HG02588 (cell line): Measurements from ENCODE around the gene ADAM15.

Source experiments
- ATAC-seq: cut with Tn5 transposase; IDR thresholded peaks from one replicate; pipeline ENCODE4 v1.9.1; 2021; ENCODE audit warnings: mild to moderate bottlenecking, moderate library complexity; ENCODE audit not compliant: unreplicated experiment

Gene ADAM15

GRCh38 chr1:155050560-155051341, at the start of gene ADAM15:
Gene ADAM15 (plus strand): TSS chr1:155051316. CDS start chr1:155051387, 71 bp downstream.
- peak; percentile 60 for ATAC-seq

GRCh38 chr1:155001425-155001674, 49.8 kb upstream of the ADAM15 start:
- no peak for ATAC-seq

GRCh38 chr1:155001675-155002463, 49.2 kb upstream of the ADAM15 start:
- ATAC-seq, result peak; percentile 54

- no peak for ATAC-seq
Measured at GRCh38 chr1:155002464-155003226, 48.5 kb upstream of the ADAM15 start, which contains the start of gene ZBTB7B. Gene ZBTB7B (plus strand): TSS chr1:155002802. CDS start chr1:155014661, 11,859 bp downstream.

GRCh38 chr1:155003227-155003765, 47.8 kb upstream of the ADAM15 start:
- ATAC-seq, result no peak

- no peak for ATAC-seq
Measured at GRCh38 chr1:155003766-155004351, 47.3 kb upstream of the ADAM15 start.

GRCh38 chr1:155004352-155005075, 46.6 kb upstream of the ADAM15 start:
- ATAC-seq, result no peak

GRCh38 chr1:155005076-155006011, 45.8 kb upstream of the ADAM15 start:
- ATAC-seq, result no peak

- ATAC-seq, result no peak
Measured at GRCh38 chr1:155006601-155007101, 44.5 kb upstream of the ADAM15 start.

GRCh38 chr1:155007251-155007828, 43.8 kb upstream of the ADAM15 start:
- ATAC-seq, result no peak

GRCh38 chr1:155008015-155008941, 42.8 kb upstream of the ADAM15 start:
- no peak for ATAC-seq

GRCh38 chr1:155009221-155009711, 41.9 kb upstream of the ADAM15 start:
- no peak for ATAC-seq

- no peak for ATAC-seq
Measured at GRCh38 chr1:155009742-155010141, 41.4 kb upstream of the ADAM15 start.

GRCh38 chr1:155010211-155010918, 40.8 kb upstream of the ADAM15 start:
- ATAC-seq, result no peak

- no peak for ATAC-seq
Measured at GRCh38 chr1:155011004-155011416, 40.1 kb upstream of the ADAM15 start.

- ATAC-seq, result no peak
Measured at GRCh38 chr1:155011437-155012025, 39.6 kb upstream of the ADAM15 start.
